ENCODE data around the gene CNTN1. TPM values are rescaled to one million over a fixed set of nuclear protein-coding genes. Genes with fewer than 3 reads are reported as not detected.

Gene CNTN1
- total RNA-seq, 1 experiment from 2014 or later: 6.5 TPM

- no peak overlapping the region for H3K4me3 Mint-ChIP-seq
- Histone ChIP-seq H2BK5ac (ENCODE audit: insufficient read length, low read length) (no peak overlapping the region), H2BK20ac (ENCODE audit: low read depth, low read length, poor library complexity, severe bottlenecking) (no peak overlapping the region), H3K27me3 (ENCODE audit: insufficient read depth, low read length) (no peaks in the 10 kb centered on the region), H3K4me2 (ENCODE audit: insufficient read depth, insufficient read length, low read length) (no peak overlapping the region), H3K14ac (ENCODE audit: insufficient read depth, low read length) (no peak overlapping the region), H2AFZ (ENCODE audit: low read length) (no peak overlapping the region), H3K18ac (ENCODE audit: insufficient read length, low read depth, low read length) (no peak overlapping the region), H4K8ac (replicated peaks; ENCODE audit: insufficient read length, low read depth, low read length) (no peak overlapping the region), H3T11ph (ENCODE audit: low read length) (no peak overlapping the region), H2AK5ac (ENCODE audit: insufficient read length, low read length) (no peak overlapping the region), H2BK12ac (ENCODE audit: insufficient read length, low read depth, low read length) (no peak overlapping the region), H3K23ac (ENCODE audit: insufficient read length, low read depth, low read length) (no peak overlapping the region), H3K4me1 (ENCODE audit: insufficient read depth, low read length) (peaks cover 2% of the 10 kb centered on the region; the same call in 1 of the 2 replicates), H3K27ac (ENCODE audit: insufficient read length, low read depth, low read length) (no peak overlapping the region), H4K20me1 (ENCODE audit: control insufficient read depth, insufficient read depth, insufficient read length) (no peaks in the 10 kb centered on the region), H3K79me1 (ENCODE audit: insufficient read depth, low read depth, low read length, poor library complexity, severe bottlenecking) (no peaks in the 10 kb centered on the region), H4K91ac (ENCODE audit: insufficient read length, low read depth, low read length) (no peak overlapping the region), H3K4ac (ENCODE audit: low read depth, low read length) (no peak overlapping the region), H4K5ac (ENCODE audit: insufficient read length, low read depth, low read length) (no peak overlapping the region), H3K9ac (ENCODE audit: extremely low read depth, insufficient read length, low read length) (no peak overlapping the region), H3K56ac (ENCODE audit: insufficient read length, low read depth, low read length) (no peak overlapping the region), H2BK15ac (ENCODE audit: low read depth, low read length) (no peak overlapping the region), H3K9me3 (ENCODE audit: control insufficient read depth, low read depth, low read length) (no peaks in the 10 kb centered on the region), H2BK120ac (ENCODE audit: low read depth, low read length, poor library complexity, severe bottlenecking) (no peak overlapping the region), H3K79me2 (ENCODE audit: insufficient read depth, low read length) (no peaks in the 10 kb centered on the region), H3K23me2 (ENCODE audit: insufficient read length, low read depth, low read length, poor library complexity, severe bottlenecking) (no peaks in the 10 kb centered on the region)
- no peak for DNase-seq
- H3K9me3 Mint-ChIP-seq: no peaks in the 10 kb centered on the region
- H3K27me3 Mint-ChIP-seq (ENCODE audit: low read depth): no peaks in the 10 kb centered on the region; the same call in 1 of the 2 replicates
- H3K36me3 Mint-ChIP-seq (ENCODE audit: insufficient read depth in 1 of 3, low read depth in 3 of 3): no peaks in the 10 kb centered on the region
- no peak for TF ChIP-seq CTCF (conservative IDR thresholded peaks at IDR 0.05)
- no peak overlapping the region for H3K27ac Mint-ChIP-seq
- peaks cover 24 to 33% of the 10 kb centered on the region in 2 experiments for H3K4me1 Mint-ChIP-seq
Measured at GRCh38 chr12:40794087-40794486, 101.8 kb downstream of the CNTN1 start.

Measured in H9 (cell line).